ENCODE measurements around the gene ZNF362.
A peak's percentile ranks its signal among the peaks of the same experiment; 100 is the strongest.
"Not testable (repeated sequence)": the region's sequence is repeated elsewhere in the genome, so short reads cannot be mapped to it uniquely, and the experiment has no call there.

The ZNF362 gene

GRCh38 chr1:33284049-33284448, 27.8 kb downstream of the ZNF362 start:
- no peak for DNase-seq (ENCODE audit: low read depth in 2 of 2)

DNA sequence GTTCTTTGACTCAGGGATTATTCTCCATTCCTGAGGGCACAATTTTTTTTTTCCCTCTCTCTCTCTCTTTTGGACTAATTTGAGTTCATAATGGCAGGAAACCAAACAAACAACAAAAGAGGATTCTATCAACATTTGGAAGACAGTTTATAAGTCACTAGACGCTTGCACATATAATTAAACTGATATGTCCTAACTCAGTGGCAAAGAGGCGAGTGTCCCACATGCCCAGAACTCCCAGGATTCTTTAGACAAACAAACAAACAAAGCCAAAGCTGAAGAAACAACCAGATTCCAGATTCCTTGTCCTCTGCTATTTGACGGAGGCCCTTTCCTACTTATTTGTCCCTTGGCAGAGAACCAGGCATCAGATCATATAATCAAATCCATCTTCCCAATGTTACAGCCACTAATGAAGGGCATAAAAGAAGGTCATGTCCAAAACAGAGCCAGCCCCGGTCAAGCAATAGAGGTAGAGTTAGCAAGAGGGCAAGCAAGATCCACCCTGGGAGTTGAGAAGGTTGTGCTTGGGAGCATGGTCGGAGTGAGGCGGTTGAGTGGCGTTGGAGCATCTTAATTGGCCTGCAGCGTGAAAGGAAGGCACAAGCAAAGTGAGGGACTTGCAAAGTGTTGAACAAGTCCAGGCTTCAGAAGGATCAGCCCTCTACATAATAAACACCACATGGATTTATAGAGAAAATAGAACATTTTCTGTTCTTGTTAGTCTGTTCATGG, 30.3 kb downstream of the ZNF362 start:
- no peak for DNase-seq (ENCODE audit: low read depth in 2 of 2)

GRCh38 chr1:33287317-33287716, 31.0 kb downstream of the ZNF362 start:
- no peak for DNase-seq (ENCODE audit: low read depth in 2 of 2)

GRCh38 chr1:33288976-33289857, 32.9 kb downstream of the ZNF362 start:
- no peak for DNase-seq (ENCODE audit: low read depth in 2 of 2)

DNA sequence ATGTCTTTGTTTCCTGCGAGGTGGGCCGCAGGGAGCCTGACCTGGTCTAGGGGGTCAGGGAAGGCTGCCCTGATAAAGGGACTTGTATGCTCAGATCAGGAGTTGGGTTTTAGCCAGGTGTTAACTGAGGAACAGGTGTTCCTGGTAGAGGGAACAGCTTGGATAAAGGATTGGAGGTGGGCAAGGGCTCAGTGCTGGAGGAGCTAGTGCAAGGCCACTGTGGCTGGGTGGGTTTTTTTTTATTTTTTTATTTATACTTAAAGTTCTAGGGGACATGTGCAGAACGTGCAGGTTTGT, 33.5 kb downstream of the ZNF362 start:
- no peak for DNase-seq (ENCODE audit: low read depth in 2 of 2)

- DNase-seq (ENCODE audit: low read depth in 2 of 2), result not testable (repeated sequence)
These were observed 34.3 kb downstream of the ZNF362 start for GRCh38 chr1:33290615-33291014.

GRCh38 chr1:33292726-33293340, 36.5 kb downstream of the ZNF362 start:
- DNase-seq (ENCODE audit: low read depth in 2 of 2), result no peak

GRCh38 chr1:33294071-33295010, 38.0 kb downstream of the ZNF362 start:
- no peak for DNase-seq (ENCODE audit: low read depth in 2 of 2)

DNA sequence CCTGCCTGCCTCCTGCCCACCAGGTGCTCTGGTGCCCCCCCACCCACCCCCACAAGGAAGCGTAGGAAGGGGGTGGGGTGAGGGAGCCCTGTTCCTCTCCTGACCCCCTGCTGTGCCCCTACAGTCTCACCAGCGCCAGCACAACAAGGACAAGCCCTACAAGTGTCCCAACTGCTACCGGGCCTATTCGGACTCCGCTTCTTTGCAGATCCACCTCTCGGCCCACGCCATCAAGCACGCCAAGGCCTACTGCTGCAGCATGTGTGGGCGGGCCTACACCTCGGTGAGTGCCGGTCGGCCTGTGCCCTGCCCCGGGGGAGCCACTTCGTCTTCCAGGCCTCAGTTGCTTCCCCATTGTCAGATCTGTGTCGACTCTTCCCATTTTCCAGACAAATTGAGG, 38.7 kb downstream of the ZNF362 start:
- no peak for DNase-seq (ENCODE audit: low read depth in 2 of 2)

DNA sequence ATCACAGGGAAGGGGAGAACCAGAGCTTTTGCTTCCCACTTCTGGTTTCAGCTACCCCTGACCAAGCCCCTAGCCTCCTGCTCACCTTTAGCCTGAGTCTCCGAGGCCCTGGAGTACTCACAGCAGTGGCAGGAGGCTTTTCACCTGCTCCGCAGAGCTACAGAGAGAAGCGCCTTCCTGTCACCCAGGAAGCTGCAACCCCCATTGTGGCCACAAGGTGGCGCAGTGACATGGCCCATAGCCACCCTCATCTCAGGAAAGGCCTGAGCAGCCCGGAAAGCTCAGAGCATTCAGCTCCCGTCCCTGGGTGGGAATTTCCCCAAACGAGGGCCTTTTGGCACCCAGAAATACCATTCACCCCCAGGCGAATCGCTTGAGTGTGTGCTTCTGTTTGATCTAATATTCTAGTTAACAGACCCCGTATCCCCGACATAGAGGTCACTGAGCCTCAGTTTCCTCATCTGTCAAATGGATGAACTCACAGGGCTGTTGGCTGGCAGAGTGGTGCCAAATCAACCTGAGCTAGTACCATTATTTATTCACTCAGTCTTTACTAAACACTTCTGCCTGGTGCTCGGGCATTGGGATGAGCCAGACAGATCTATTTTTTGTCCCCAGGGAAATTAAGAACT, 39.3 kb downstream of the ZNF362 start:
- peak; percentile 48 to 49 for DNase-seq (ENCODE audit: low read depth in 2 of 2)

DNA sequence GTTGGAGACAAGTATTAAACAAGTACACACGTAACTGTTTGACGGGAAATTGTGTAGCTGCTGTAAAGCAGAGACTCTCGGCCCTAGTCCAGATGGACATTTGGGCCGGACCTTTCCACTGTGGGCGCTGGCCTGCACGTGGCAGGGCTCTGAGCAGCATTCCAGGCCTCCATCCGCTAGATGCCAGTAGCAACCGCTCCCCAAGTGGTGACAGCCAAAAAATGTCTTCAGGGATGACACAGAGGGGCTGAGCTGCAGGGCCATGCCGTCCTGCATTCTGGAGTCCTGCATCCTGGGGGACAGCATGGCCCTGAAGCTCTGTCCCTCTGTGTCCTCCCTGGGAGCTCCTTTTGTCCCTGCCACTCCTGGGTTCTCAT, 39.8 kb downstream of the ZNF362 start:
- no peak for DNase-seq (ENCODE audit: low read depth in 2 of 2)

DNA sequence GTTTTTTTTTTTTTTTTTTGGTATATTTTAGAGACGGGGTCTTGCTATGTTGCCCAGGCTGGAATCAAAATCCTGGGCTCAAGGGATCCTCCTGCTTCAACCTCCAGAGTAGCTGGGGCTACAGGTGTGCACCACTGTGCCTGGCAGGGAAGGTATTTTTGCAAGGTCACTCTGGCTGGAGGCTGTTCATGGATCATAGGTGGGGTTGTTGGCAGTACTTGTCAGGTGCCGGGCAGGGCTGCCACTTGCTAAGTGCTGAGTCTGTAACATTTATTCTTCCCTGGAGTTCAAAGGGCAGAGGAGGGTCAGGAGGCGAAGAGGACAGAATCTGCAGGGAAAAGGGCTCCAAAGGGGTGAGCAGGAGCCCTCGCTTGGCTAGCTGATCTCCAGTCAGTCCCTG, 40.5 kb downstream of the ZNF362 start:
- no peak for DNase-seq (ENCODE audit: low read depth in 2 of 2)

DNA sequence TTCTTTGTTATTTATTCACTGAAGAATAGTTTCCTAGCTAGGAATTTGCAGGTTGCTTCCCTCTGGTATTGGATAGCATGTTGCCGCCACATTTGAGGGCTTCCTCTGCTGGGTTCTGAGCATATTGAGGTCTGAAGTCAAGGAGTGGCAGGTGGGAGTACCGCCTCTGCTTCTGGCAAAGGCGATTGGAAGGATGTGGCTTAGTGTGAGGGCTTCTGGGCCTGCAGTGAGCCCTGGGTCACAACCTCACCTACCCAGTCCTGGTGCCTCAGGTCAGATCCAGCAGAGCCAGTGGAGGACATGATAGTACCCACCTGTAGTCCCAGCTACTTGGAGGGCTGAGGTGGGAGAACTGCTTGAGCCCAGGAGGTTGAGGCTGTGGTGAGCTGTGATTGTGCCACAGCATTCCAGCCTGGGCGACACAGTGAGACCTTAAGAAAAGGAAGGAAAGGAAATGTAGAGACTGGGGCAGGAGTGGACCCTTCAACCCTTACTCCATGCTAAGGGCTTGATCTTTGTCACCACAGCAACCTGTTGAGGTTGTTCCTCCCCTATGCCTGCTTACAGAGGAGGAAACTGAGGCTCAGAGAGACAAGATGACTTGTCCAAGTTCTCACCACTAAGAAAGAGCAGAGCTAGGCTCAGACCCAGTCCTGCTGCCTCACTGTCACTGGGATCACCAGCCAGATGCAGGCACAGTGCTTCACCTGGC, 41.8 kb downstream of the ZNF362 start:
- no peak for DNase-seq (ENCODE audit: low read depth in 2 of 2)

GRCh38 chr1:33298623-33299277, 42.5 kb downstream of the ZNF362 start:
- DNase-seq (ENCODE audit: low read depth in 2 of 2), result peak; percentile 9 to 13

DNA sequence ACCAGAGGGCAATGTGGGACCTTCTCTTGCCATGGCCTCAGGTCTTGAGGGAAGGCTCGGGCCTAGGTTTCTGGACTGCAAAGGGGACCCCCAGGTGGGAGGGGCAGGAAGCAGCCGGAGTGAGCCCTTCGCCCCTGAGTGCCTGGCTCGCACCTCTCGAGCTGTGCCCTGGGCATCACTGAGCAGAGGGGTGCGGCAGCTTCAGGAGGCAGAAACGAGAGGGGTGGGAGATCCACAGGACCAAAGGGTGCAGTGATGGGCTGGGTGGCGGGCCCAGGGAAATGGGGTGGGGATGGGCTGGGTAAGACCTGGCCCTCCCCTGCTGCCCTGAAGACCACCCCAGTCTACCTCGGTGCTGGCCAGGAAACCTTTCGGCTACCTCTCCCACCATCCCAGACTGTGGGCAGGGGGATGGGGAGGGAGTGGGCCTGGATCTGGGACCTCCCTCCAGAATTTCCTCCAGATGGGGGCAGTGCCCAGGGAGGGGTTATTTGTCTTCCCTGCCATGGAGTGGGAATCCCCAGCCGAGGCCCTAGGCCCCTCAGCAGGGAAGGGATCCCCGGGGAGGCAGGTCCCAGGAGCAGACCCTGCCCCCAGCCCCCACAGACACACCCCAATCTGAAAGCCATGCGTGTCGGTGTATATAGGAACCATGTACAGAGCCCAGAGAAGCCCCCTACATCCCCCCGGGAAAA, 43.3 kb downstream of the ZNF362 start:
- DNase-seq (ENCODE audit: low read depth in 2 of 2), result no peak

- peak; percentile 50 to 60 for DNase-seq (ENCODE audit: low read depth in 2 of 2)
These were observed 44.4 kb downstream of the ZNF362 start for GRCh38 chr1:33300673-33301072.

DNA sequence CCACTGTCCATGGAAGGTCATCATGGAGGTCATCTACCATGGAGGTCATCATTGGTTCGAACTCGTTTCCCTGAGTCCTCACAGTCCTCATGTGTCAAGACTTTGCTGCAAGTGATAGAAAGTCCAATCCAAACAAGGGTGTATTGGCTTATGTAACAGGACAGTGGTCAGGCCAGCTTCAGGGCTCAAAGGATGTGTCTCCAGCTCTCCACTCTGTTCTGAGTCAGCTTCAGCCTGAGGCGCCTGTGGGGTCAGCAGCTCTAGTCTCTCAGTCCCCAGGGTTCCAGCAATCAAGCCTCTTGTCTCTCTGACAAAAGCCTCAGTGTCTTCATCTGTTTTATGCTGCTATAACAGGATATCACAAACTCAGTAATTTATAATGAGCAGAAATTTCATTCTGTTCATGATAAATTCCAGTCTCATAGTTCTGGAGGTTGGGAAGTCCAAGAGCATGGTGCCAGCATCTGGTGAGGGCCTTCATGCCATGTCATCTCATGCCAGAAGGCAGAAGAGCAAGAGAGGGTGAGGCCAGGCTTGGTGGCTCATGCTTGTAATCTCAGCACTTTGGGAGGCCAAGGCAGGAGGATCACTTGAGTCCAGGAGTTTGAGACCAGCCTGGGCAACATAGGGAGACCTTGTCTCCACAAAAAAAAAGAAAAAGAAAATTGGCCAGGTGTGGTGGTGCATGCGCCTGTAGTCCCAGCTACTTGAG, 45.1 kb downstream of the ZNF362 start:
- DNase-seq (ENCODE audit: low read depth in 2 of 2), result no peak

DNA sequence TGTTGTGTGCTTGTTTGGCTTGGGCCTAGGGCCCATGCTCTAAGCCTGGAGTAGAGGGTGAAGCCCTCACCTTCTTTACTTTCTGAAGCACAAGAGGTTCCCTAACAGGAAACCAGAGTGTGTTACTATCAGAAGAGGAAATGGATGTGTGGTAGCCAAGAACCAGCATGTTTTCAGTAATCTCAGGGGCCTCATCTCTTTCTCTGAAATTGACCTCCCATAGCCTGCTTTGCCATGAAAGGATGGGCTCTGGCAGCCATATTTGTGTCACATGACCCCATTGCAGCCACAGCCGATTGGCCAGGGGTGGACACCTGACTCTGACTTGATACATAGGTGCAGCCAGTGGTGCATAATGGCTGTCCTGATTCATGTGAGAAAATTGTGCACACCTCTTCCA, 46.0 kb downstream of the ZNF362 start:
- DNase-seq (ENCODE audit: low read depth in 2 of 2), result no peak

DNA sequence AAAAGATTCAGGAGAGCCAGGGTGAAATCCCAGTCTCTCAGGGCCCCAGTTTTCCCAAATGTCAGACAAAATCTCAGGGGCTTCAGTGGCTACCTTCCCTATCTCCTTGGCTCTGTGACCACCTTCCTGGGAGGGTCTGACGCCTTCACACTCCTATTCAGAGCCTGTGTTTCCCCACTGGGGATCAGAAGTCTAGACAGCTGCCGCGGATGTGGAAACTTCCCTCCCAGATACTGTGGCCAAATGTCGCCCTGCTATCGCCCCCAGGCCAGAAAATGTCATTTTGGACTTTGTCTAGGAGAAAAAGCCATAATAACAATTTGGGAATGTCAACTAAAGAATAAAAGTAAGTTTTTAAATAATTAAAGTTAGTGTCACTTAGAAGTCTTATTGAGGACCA, 48.7 kb downstream of the ZNF362 start:
- DNase-seq (ENCODE audit: low read depth in 2 of 2), result no peak

Data from fibroblast of skin of left quadriceps (primary cell).